Activated CD8-positive, alpha-beta memory T cell treated with anti-CD3 and anti-CD28 coated beads, Interleukin-2, amount 50 U/mL, for 48 hours (primary cell): ENCODE results near the gene KAT5.
"Not testable (repeated sequence)": the region's sequence is repeated elsewhere in the genome, so short reads cannot be mapped to it uniquely, and the experiment has no call there.

Experiments
- DNase-seq: peaks from one replicate; pipeline ENCODE4 v3.0.0-alpha.2; 2020

KAT5 gene

DNA sequence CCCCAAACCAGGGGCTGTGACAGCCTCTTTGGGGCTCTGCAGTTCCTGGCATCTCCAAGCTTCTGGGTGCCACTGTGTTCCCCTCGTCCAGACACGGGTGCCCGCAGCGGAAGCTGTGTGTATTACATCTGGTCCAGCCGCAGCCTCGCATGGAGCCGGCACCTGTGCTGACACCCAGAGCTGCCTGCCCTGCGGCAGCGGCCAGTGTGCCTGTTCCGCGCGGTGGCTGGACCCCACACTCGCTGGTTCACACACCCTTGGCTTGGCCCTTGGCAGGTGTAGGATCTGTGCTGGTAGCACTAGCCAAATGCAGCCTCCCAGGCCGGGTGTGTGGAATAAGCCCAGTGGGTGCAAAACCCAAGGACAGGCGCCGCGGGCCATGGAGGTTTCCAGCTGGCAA is 33.0 kb downstream of the KAT5 start:
- no peak for DNase-seq

DNA sequence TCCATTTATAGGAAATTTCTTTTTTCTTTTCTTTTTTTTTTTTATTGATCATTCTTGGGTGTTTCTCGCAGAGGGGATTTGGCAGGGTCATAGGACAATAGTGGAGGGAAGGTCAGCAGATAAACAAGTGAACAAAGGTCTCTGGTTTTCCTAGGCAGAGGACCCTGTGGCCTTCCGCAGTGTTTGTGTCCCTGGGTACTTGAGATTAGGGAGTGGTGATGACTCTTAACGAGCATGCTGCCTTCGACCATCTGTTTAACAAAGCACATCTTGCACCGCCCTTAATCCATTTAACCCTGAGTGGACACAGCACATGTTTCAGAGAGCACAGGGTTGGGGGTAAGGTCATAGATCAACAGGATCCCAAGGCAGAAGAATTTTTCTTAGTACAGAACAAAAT is 50.1 kb downstream of the KAT5 start:
- DNase-seq: not testable (repeated sequence)

DNA sequence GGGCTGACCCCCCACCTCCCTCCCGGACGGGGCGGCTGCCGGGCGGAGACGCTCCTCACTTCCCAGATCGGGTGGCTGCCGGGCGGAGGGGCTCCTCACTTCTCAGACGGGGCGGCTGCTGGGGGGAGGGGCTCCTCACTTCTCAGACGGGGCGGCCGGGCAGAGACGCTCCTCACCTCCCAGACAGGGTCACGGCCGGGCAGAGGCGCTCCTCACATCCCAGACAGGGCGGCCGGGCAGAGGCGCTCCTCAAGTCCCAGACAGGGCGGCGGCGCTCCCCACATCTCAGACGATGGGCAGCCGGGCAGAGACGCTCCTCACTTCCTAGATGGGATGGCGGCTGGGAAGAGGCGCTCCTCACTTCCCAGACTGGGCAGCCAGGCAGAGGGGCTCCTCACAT is 50.8 kb downstream of the KAT5 start:
- DNase-seq: not testable (repeated sequence)

DNA sequence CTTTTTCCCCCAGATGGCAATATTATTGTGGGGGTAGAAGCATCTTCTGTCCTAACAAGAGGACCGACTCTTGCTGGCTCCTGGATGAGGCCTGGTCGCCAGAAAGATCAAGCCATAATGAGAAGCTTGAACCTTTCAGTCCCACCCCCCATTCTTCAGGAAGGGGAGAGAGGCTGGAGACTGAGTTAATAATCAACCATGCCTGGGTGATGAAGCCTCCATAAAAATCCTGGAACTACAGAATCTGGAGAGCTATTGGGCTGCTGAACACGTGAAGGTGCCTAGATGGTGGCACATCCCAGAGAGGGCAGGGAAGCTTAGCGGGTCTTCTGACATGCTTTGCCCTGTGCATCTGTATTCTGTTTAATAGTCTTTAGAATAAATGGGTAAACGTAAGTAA is 52.4 kb downstream of the KAT5 start:
- no peak for DNase-seq

DNA sequence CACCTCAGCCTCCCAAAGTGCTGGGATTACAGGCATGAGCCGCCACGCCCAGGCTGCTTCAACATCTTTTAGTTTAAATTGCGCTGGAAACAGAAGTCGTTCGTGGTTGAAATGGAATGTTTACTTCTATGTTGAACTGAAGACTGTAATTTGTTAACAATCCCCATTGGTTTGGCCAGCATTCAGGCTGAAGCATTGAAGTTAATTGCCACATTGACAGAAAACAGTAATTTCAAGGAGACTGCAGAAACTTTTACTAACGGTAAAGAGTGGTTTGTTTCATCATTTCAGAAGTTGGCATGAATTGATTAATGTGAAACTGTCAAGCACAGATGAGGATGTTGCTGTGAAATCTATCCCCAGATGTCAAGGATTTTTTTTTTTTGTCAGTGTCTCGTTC is 54.5 kb downstream of the KAT5 start:
- no peak for DNase-seq

DNA sequence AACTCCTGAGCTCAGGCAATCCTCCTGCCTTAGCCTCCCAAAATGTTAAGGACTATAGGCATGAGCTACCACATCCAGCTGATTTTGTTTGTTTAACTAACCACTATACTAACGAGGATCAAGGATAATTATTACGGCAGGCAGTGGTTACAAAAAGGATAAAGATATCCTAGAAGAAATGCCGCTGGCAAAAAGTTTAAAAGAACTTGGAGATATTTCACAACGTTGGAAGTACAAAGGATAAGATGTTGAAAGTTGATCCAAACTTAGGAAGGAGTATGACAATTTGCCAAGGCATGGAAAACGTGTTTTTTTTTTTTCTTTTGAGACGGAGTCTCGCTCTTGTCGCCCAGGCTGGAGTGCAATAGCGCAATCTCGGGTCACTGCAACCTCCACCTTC is 55.4 kb downstream of the KAT5 start:
- no peak for DNase-seq

DNA sequence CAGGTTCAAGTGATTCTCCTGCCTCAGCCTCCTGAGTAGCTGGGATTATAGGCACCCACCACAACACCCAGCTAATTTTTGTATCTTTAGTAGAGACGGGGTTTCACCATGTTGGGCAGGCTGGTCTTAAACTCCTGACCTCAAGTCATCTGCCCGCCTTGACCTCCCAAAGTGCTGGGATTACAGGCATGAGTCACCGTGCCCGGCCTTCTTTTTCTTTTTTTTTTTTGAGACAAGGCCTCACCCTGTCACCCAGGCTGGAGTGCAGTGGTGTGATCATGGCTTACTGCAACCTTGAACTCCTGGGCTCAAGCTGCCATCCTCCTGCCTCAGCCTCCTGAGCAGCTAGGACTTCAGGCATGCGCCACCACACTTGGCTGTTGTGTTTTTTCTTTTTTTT is 55.8 kb downstream of the KAT5 start:
- DNase-seq: not testable (repeated sequence)
